Mesothelial cell of epicardium (in vitro differentiated cells): ENCODE data around the gene GRAMD4. TPM values are rescaled to one million over a fixed set of nuclear protein-coding genes. Genes with fewer than 3 reads are reported as not detected.

ENCODE experiments used
- DNase-seq, 2 experiments: peaks; one replicate each; pipeline ENCODE4 v3.0.0; 2021; ENCODE audit warnings: low spot score in 2 of 2; ENCODE audit not compliant: unreplicated experiment in 2 of 2
- H3K27ac Mint-ChIP-seq: 2 replicates; pipeline ENCODE4 v1.8.0; 2021; ENCODE audit warnings: mixed read lengths
- H3K27me3 Mint-ChIP-seq: 2 replicates; pipeline ENCODE4 v1.8.0; 2021; ENCODE audit warnings: low read depth, mixed read lengths
- H3K36me3 Mint-ChIP-seq: 2 replicates; pipeline ENCODE4 v1.8.0; 2021; ENCODE audit warnings: mixed read lengths
- H3K4me1 Mint-ChIP-seq: 2 replicates; pipeline ENCODE4 v1.8.0; 2021; ENCODE audit warnings: mixed read lengths
- H3K4me3 Mint-ChIP-seq: 2 replicates; pipeline ENCODE4 v1.8.0; 2021; ENCODE audit warnings: mild to moderate bottlenecking, moderate library complexity, mixed read lengths
- H3K9me3 Mint-ChIP-seq: 2 replicates; pipeline ENCODE4 v1.8.0; 2021; ENCODE audit warnings: mixed read lengths
- CTCF ChIP-seq: fragments of 200-600 bp; sonication (generic); IDR thresholded peaks from one replicate; pipeline ENCODE4 v1.5.0; 2021; ENCODE audit warnings: antibody characterized with exemption; ENCODE audit not compliant: unreplicated experiment
- total RNA-seq: library from RNA; stranded (reverse); gene quantifications from 3 replicates; pipeline ENCODE4 v1.2.1, GENCODE V29; 2021

The GRAMD4 gene
- total RNA-seq, 1 donor from 2014 or later = 58.3 TPM

GRCh38 chr22:46679706-46680269 lies 59.6 kb downstream of the GRAMD4 start:
- Mint-ChIP-seq H3K36me3 (no peaks in the 10 kb centered on the region), H3K4me3 (no peak overlapping the region), H3K9me3 (no peaks in the 10 kb centered on the region), H3K4me1 (no peaks in the 10 kb centered on the region), H3K27ac (no peak overlapping the region), H3K27me3 (no peaks in the 10 kb centered on the region)
- DNase-seq = no peak
- TF ChIP-seq CTCF = no peak

- Mint-ChIP-seq H3K27ac (no peak overlapping the region), H3K27me3 (no peaks in the 10 kb centered on the region), H3K36me3 (peaks cover 4% of the 10 kb centered on the region), H3K9me3 (no peaks in the 10 kb centered on the region), H3K4me1 (no peaks in the 10 kb centered on the region), H3K4me3 (no peak overlapping the region)
- DNase-seq = no peak
- no peak for TF ChIP-seq CTCF
These were observed 60.8 kb downstream of the GRAMD4 start for GRCh38 chr22:46681010-46681409.

- no peak for DNase-seq
- no peaks in the 10 kb centered on the region for H3K27me3 Mint-ChIP-seq
- peaks cover 8% of the 10 kb centered on the region for H3K36me3 Mint-ChIP-seq
- H3K4me1 Mint-ChIP-seq = no peaks in the 10 kb centered on the region
- no peak overlapping the region for H3K27ac Mint-ChIP-seq
- H3K9me3 Mint-ChIP-seq = no peaks in the 10 kb centered on the region
- TF ChIP-seq CTCF = no peak
- no peak overlapping the region for H3K4me3 Mint-ChIP-seq
These were observed 62.0 kb downstream of the GRAMD4 start for GRCh38 chr22:46682011-46682731.

- Mint-ChIP-seq H3K9me3 (no peaks in the 10 kb centered on the region), H3K36me3 (peaks cover 18% of the 10 kb centered on the region), H3K4me3 (no peak overlapping the region), H3K4me1 (no peaks in the 10 kb centered on the region), H3K27ac (no peak overlapping the region), H3K27me3 (no peaks in the 10 kb centered on the region)
- TF ChIP-seq CTCF = no peak
- DNase-seq = no peak
These were observed 64.5 kb downstream of the GRAMD4 start for GRCh38 chr22:46684706-46685105.

GRCh38 chr22:46686221-46687047 lies 66.2 kb downstream of the GRAMD4 start:
- H3K9me3 Mint-ChIP-seq = no peaks in the 10 kb centered on the region
- no peak overlapping the region for H3K4me3 Mint-ChIP-seq
- no peak overlapping the region for H3K27ac Mint-ChIP-seq
- TF ChIP-seq CTCF = no peak
- no peaks in the 10 kb centered on the region for H3K4me1 Mint-ChIP-seq
- DNase-seq = no peak
- no peaks in the 10 kb centered on the region for H3K27me3 Mint-ChIP-seq
- peaks cover 24% of the 10 kb centered on the region for H3K36me3 Mint-ChIP-seq
